Lower leg skin (tissue), 3 donors: ENCODE results near the gene TACSTD2.

ENCODE experiments used
- CTCF ChIP-seq, 3 donors: fragments of 450-650 bp; IDR thresholded peaks; one replicate each; pipeline ENCODE4 v1.5.1; 2016; ENCODE audit warnings: antibody characterized with exemption in 3 of 3, mild to moderate bottlenecking in 3 of 3, moderate library complexity in 2 of 3
- POLR2A ChIP-seq, 2 donors: fragments of 450-650 bp; IDR thresholded peaks; one replicate each; pipeline ENCODE4 v1.6.1; 2016 to 2017; ENCODE audit warnings: antibody characterized with exemption in 2 of 2, mild to moderate bottlenecking in 1 of 2, moderate library complexity in 1 of 2

- TF ChIP-seq CTCF (IDR thresholded peaks at IDR 0.05) = no peak
- TF ChIP-seq POLR2A (IDR thresholded peaks at IDR 0.05) = no peak
These were observed 10.6 kb upstream of the TACSTD2 start for GRCh38 chr1:58587667-58588066.
